Keratinocyte (primary cell): ENCODE data around the gene U2AF1L4.

Experiments
- EZH2 ChIP-seq: IDR thresholded peaks from one replicate; pipeline ENCODE4 v1.6.1; 2012; ENCODE audit warnings: inconsistent platforms, mild to moderate bottlenecking, low read length, moderate library complexity
- TF ChIP-seq, protein P1 (sequence below), 3 experiments: IDR thresholded peaks in 1 of 3; conservative IDR thresholded peaks in 1 of 3; optimal IDR thresholded peaks in 1 of 3; 2 replicates in 2 of 3; 3 replicates in 1 of 3; pipeline versions ENCODE3 to v1.5.1; 2011; ENCODE audit warnings: low read length in 3 of 3, mild to moderate bottlenecking in 3 of 3, moderate library complexity in 2 of 3, control low read depth in 1 of 3, inconsistent platforms in 1 of 3; ENCODE audit not compliant: insufficient read depth in 2 of 3; ENCODE audit errors: extremely low read depth in 1 of 3

DNA sequence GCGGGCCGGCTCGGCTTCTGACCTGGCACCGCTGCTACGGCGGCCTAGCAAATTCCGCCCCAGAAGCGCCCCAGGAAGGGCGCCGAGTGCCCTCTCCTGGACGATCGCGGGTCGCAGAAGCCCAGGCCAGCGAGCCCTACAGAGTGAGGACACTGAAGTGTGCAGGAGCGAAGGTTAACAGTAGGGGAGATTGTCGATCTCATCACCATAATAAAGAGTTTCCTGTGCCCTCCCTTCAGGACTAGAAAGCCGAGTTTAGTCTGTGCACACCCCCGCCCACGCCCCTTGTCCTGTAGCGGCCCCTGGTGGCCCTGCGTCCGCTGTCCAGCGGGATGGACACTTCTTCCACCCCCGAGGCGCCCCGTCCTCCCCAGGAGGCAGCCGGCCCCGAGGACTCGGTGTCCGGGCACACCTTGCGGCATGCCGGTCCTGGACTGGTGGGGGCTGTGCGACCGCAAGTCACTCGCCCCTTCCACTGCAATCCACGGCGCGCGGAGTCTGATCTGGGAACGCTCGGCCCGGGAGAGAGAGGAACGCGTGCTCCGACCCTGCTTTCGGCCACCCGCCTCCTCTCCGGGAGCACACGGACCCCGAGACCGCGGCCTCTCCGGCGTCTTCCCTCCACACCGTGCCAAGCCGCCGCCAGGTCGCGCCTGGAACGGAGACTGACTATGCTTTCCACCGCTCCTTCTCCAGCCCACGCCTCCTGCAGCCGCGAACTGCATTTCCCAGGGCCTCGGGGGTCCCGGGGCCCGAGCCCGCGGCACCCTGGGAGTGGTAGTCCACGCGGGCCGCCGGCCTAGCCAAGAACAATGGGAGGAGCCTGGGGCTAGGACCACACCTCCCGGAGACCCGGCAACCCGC lies 28.2 kb downstream of the U2AF1L4 start:
- TF ChIP-seq, protein P1, sequence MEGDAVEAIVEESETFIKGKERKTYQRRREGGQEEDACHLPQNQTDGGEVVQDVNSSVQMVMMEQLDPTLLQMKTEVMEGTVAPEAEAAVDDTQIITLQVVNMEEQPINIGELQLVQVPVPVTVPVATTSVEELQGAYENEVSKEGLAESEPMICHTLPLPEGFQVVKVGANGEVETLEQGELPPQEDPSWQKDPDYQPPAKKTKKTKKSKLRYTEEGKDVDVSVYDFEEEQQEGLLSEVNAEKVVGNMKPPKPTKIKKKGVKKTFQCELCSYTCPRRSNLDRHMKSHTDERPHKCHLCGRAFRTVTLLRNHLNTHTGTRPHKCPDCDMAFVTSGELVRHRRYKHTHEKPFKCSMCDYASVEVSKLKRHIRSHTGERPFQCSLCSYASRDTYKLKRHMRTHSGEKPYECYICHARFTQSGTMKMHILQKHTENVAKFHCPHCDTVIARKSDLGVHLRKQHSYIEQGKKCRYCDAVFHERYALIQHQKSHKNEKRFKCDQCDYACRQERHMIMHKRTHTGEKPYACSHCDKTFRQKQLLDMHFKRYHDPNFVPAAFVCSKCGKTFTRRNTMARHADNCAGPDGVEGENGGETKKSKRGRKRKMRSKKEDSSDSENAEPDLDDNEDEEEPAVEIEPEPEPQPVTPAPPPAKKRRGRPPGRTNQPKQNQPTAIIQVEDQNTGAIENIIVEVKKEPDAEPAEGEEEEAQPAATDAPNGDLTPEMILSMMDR (optimal IDR thresholded peaks at IDR 0.05 in 1 of 3, IDR thresholded peaks at IDR 0.05 in 1 of 3, conservative IDR thresholded peaks at IDR 0.05 in 1 of 3; ENCODE audit: extremely low read depth in 1 of 3, insufficient read depth in 2 of 3, low read length in 3 of 3): peak; percentile 71 to 84 (median 82)
- no peak for TF ChIP-seq EZH2
